ENCODE results near the gene MANEA.

Gene MANEA

GRCh38 chr6:95636552-95637431 lies 59.5 kb downstream of the MANEA start:
- Histone ChIP-seq H3K27me3 (ENCODE audit: insufficient read depth, low read length, poor library complexity, severe bottlenecking) (no peaks in the 10 kb centered on the region), H3K9me3 (ENCODE audit: insufficient read depth, low read depth, low read length) (no peaks in the 10 kb centered on the region), H3K9me2 (replicated peaks; ENCODE audit: low read depth, low read length) (no peaks in the 10 kb centered on the region), H3K4me1 (ENCODE audit: insufficient read depth, low read length, poor library complexity, severe bottlenecking) (no peaks in the 10 kb centered on the region), H3K4me3 (ENCODE audit: low read length, poor library complexity, severe bottlenecking) (no peak overlapping the region), H3K9ac (ENCODE audit: low read depth, low read length, poor library complexity, severe bottlenecking) (no peak overlapping the region), H3K36me3 (ENCODE audit: insufficient read depth, low read length) (no peaks in the 10 kb centered on the region), H4K20me1 (ENCODE audit: insufficient read depth, low read length, poor library complexity, severe bottlenecking) (no peaks in the 10 kb centered on the region), H2AFZ (ENCODE audit: low read length) (no peak overlapping the region), H3K4me2 (ENCODE audit: low read depth, low read length, poor library complexity, severe bottlenecking) (peak overlapping the region; percentile 16), H3K79me2 (ENCODE audit: insufficient read depth, low read length) (no peaks in the 10 kb centered on the region), H3F3A (ENCODE audit: low read depth) (no peaks in the 10 kb centered on the region)
- TF ChIP-seq EZH2phosphoT487 (IDR thresholded peaks at IDR 0.05; ENCODE audit: borderline replicate concordance) (no peak), CTCF (conservative IDR thresholded peaks at IDR 0.05; ENCODE audit: low read length) (no peak)

- Histone ChIP-seq H4K20me1 (ENCODE audit: insufficient read depth, low read length, poor library complexity, severe bottlenecking) (no peaks in the 10 kb centered on the region), H3F3A (ENCODE audit: low read depth) (no peaks in the 10 kb centered on the region), H3K9ac (ENCODE audit: low read depth, low read length, poor library complexity, severe bottlenecking) (no peak overlapping the region), H3K4me2 (ENCODE audit: low read depth, low read length, poor library complexity, severe bottlenecking) (no peak overlapping the region), H2AFZ (ENCODE audit: low read length) (no peak overlapping the region), H3K4me3 (ENCODE audit: low read length, poor library complexity, severe bottlenecking) (no peak overlapping the region), H3K9me3 (ENCODE audit: insufficient read depth, low read depth, low read length) (no peaks in the 10 kb centered on the region), H3K9me2 (replicated peaks; ENCODE audit: low read depth, low read length) (no peaks in the 10 kb centered on the region), H3K27me3 (ENCODE audit: insufficient read depth, low read length, poor library complexity, severe bottlenecking) (no peaks in the 10 kb centered on the region), H3K4me1 (ENCODE audit: insufficient read depth, low read length, poor library complexity, severe bottlenecking) (no peaks in the 10 kb centered on the region), H3K36me3 (ENCODE audit: insufficient read depth, low read length) (no peaks in the 10 kb centered on the region), H3K79me2 (ENCODE audit: insufficient read depth, low read length) (no peaks in the 10 kb centered on the region)
- TF ChIP-seq EZH2phosphoT487 (IDR thresholded peaks at IDR 0.05; ENCODE audit: borderline replicate concordance) (no peak), CTCF (conservative IDR thresholded peaks at IDR 0.05; ENCODE audit: low read length) (no peak)
Measured at GRCh38 chr6:95648636-95649035, 71.3 kb downstream of the MANEA start.

GRCh38 chr6:95649451-95649850 lies 72.1 kb downstream of the MANEA start:
- Histone ChIP-seq H3K4me1 (ENCODE audit: insufficient read depth, low read length, poor library complexity, severe bottlenecking) (no peaks in the 10 kb centered on the region), H3K9me3 (ENCODE audit: insufficient read depth, low read depth, low read length) (no peaks in the 10 kb centered on the region), H3K9me2 (replicated peaks; ENCODE audit: low read depth, low read length) (no peaks in the 10 kb centered on the region), H3F3A (ENCODE audit: low read depth) (no peaks in the 10 kb centered on the region), H3K27me3 (ENCODE audit: insufficient read depth, low read length, poor library complexity, severe bottlenecking) (no peaks in the 10 kb centered on the region), H3K79me2 (ENCODE audit: insufficient read depth, low read length) (no peaks in the 10 kb centered on the region), H3K4me2 (ENCODE audit: low read depth, low read length, poor library complexity, severe bottlenecking) (no peak overlapping the region), H3K36me3 (ENCODE audit: insufficient read depth, low read length) (no peaks in the 10 kb centered on the region), H4K20me1 (ENCODE audit: insufficient read depth, low read length, poor library complexity, severe bottlenecking) (no peaks in the 10 kb centered on the region), H3K4me3 (ENCODE audit: low read length, poor library complexity, severe bottlenecking) (no peak overlapping the region), H3K9ac (ENCODE audit: low read depth, low read length, poor library complexity, severe bottlenecking) (no peak overlapping the region), H2AFZ (ENCODE audit: low read length) (no peak overlapping the region)
- TF ChIP-seq CTCF (conservative IDR thresholded peaks at IDR 0.05; ENCODE audit: low read length) (no peak), EZH2phosphoT487 (IDR thresholded peaks at IDR 0.05; ENCODE audit: borderline replicate concordance) (no peak)
